ENCODE data around the gene SLAMF7. TPM values are rescaled to one million over a fixed set of nuclear protein-coding genes. Genes with fewer than 3 reads are reported as not detected.

Gene SLAMF7
- total and polyA plus RNA-seq, 2 of the 13 experiments (the other 11 are each of a cell fraction or from before 2014, with no cell fraction given): not detected

GRCh38 chr1:160756849-160757201 is 17.8 kb downstream of the SLAMF7 start:
- no peak overlapping the region for H3K9ac ChIP-seq (ENCODE audit: insufficient read depth, low read depth, low read length)
- no peaks in the 10 kb centered on the region for H4K20me1 ChIP-seq (ENCODE audit: insufficient read depth, low read length)
- H3K36me3 ChIP-seq (replicated peaks in 1 of 2; ENCODE audit: control insufficient read depth in 1 of 2, insufficient read depth in 2 of 2, low read length in 2 of 2): no peaks in the 10 kb centered on the region
- H3K4me3 ChIP-seq (replicated peaks in 1 of 3; ENCODE audit: insufficient read depth in 1 of 3, low read depth in 2 of 3, low read length in 3 of 3): no peak overlapping the region
- no peak overlapping the region for H2AFZ ChIP-seq (ENCODE audit: low read length)
- CTCF ChIA-PET (ENCODE audit: low intra/inter-chr PET ratio, low total read pairs): no interaction called here
- no peak for TF ChIP-seq RARG (CRISPR knock-in tag; IDR thresholded peaks at IDR 0.05; ENCODE audit: low read depth)
- TF ChIP-seq HOMEZ (CRISPR knock-in tag; IDR thresholded peaks at IDR 0.05; ENCODE audit: low read depth): no peak
- TF ChIP-seq, protein P1, sequence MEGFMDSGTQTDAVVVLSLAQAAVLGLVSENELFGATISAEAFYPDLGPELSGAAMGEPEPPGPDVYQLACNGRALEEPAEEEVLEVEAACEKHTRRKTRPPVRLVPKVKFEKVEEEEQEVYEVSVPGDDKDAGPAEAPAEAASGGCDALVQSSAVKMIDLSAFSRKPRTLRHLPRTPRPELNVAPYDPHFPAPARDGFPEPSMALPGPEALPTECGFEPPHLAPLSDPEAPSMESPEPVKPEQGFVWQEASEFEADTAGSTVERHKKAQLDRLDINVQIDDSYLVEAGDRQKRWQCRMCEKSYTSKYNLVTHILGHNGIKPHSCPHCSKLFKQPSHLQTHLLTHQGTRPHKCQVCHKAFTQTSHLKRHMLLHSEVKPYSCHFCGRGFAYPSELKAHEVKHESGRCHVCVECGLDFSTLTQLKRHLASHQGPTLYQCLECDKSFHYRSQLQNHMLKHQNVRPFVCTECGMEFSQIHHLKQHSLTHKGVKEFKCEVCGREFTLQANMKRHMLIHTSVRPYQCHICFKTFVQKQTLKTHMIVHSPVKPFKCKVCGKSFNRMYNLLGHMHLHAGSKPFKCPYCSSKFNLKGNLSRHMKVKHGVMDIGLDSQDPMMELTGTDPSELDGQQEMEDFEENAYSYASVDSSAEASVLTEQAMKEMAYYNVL (CRISPR knock-in tag; IDR thresholded peaks at IDR 0.05; ENCODE audit: borderline replicate concordance): no peak
- no peak for ATAC-seq
- no peak for FAIRE-seq
- no peaks in the 10 kb centered on the region for H3K9me3 ChIP-seq (ENCODE audit: low read length)
- in situ Hi-C loops (cut with HindIII; ENCODE audit: extremely low pct_ligation_motif_present, low pct_unique_long_range_greater_than_20kb) (no loop called here), intact Hi-C loops (cut with micrococcal nuclease; ENCODE audit: unreplicated experiment) (no loop called here)
- no peak overlapping the region for H3K27ac ChIP-seq (ENCODE audit: extremely low read length, insufficient read depth, low read length)
- DNase-seq (ENCODE audit: low spot score): no peak
- BruUV-seq (replicated peaks): no TSS peak
- no peaks in the 10 kb centered on the region for H3K79me2 ChIP-seq (ENCODE audit: insufficient read depth, low read length)
- 43% methylated on average over 2 of the region's 2 CpGs for WGBS (ENCODE audit: low lambda C conversion rate)
- H3K4me1 ChIP-seq (ENCODE audit: insufficient read depth, low read length): no peaks in the 10 kb centered on the region
- POLR2A ChIA-PET: no interaction called here
- no peak overlapping the region for H3K4me2 ChIP-seq (ENCODE audit: low read depth, low read length)
- H3K27me3 ChIP-seq (ENCODE audit: control insufficient read depth in 1 of 2, insufficient read depth in 2 of 2, low read length in 2 of 2): no peaks in the 10 kb centered on the region

GRCh38 chr1:160758521-160758920 is 19.5 kb downstream of the SLAMF7 start:
- WGBS (ENCODE audit: low lambda C conversion rate): 65% methylated on average over 2 of the region's 2 CpGs
- no peak for ATAC-seq
- in situ Hi-C loops (cut with HindIII; ENCODE audit: extremely low pct_ligation_motif_present, low pct_unique_long_range_greater_than_20kb): no loop called here
- Histone ChIP-seq H3K27ac (ENCODE audit: extremely low read length, insufficient read depth, low read length) (no peak overlapping the region), H3K36me3 (replicated peaks in 1 of 2; ENCODE audit: control insufficient read depth in 1 of 2, insufficient read depth in 2 of 2, low read length in 2 of 2) (no peaks in the 10 kb centered on the region), H4K20me1 (ENCODE audit: insufficient read depth, low read length) (no peaks in the 10 kb centered on the region), H3K4me1 (ENCODE audit: insufficient read depth, low read length) (no peaks in the 10 kb centered on the region), H3K4me3 (replicated peaks in 1 of 3; ENCODE audit: insufficient read depth in 1 of 3, low read depth in 2 of 3, low read length in 3 of 3) (no peak overlapping the region), H3K9ac (ENCODE audit: insufficient read depth, low read depth, low read length) (no peak overlapping the region), H3K27me3 (ENCODE audit: control insufficient read depth in 1 of 2, insufficient read depth in 2 of 2, low read length in 2 of 2) (no peaks in the 10 kb centered on the region), H3K4me2 (ENCODE audit: low read depth, low read length) (no peak overlapping the region), H2AFZ (ENCODE audit: low read length) (no peak overlapping the region), H3K9me3 (ENCODE audit: low read length) (no peaks in the 10 kb centered on the region), H3K79me2 (ENCODE audit: insufficient read depth, low read length) (no peaks in the 10 kb centered on the region)
- POLR2A ChIA-PET: no interaction called here
- CTCF ChIA-PET (ENCODE audit: low intra/inter-chr PET ratio, low total read pairs): no interaction called here
- no TSS peak for BruUV-seq (replicated peaks)
- no peak for DNase-seq (ENCODE audit: low spot score)
- intact Hi-C loops (cut with micrococcal nuclease; ENCODE audit: unreplicated experiment): no loop called here
- no peak for FAIRE-seq
- TF ChIP-seq IKZF4 (CRISPR knock-in tag; IDR thresholded peaks at IDR 0.05; ENCODE audit: borderline replicate concordance, low read depth, not compliant biosample characterization): no peak
- TF ChIP-seq ZNF530 (CRISPR knock-in tag; IDR thresholded peaks at IDR 0.05; ENCODE audit: low read depth): no peak
- no peak for TF ChIP-seq GABPA (IDR thresholded peaks at IDR 0.05; ENCODE audit: low read depth, low read length)
- TF ChIP-seq GABPA (CRISPR knock-in tag; IDR thresholded peaks at IDR 0.05; ENCODE audit: low read depth): no peak
- no peak for TF ChIP-seq ZNF678 (CRISPR knock-in tag; IDR thresholded peaks at IDR 0.05)
- no peak for TF ChIP-seq HMGA1 (CRISPR knock-in tag; conservative IDR thresholded peaks at IDR 0.05)
- no peak for TF ChIP-seq ZNF557 (CRISPR knock-in tag; IDR thresholded peaks at IDR 0.05)
- no peak for TF ChIP-seq ZNF597 (CRISPR knock-in tag; IDR thresholded peaks at IDR 0.05)
- TF ChIP-seq GTF3A (CRISPR knock-in tag; conservative IDR thresholded peaks at IDR 0.05): no peak
- no peak for TF ChIP-seq MXI1 (IDR thresholded peaks at IDR 0.05; ENCODE audit: borderline replicate concordance, low read depth, low read length)
- TF ChIP-seq ZNF644 (CRISPR knock-in tag; IDR thresholded peaks at IDR 0.05; ENCODE audit: low read depth): no peak
- no peak for TF ChIP-seq NR1H2 (CRISPR knock-in tag; IDR thresholded peaks at IDR 0.05; ENCODE audit: borderline replicate concordance, low read depth)
- no peak for TF ChIP-seq SAFB2 (CRISPR knock-in tag; IDR thresholded peaks at IDR 0.05; ENCODE audit: borderline replicate concordance, low read depth)
- no peak for TF ChIP-seq ZNF160 (CRISPR knock-in tag; IDR thresholded peaks at IDR 0.05)
